MM.1S (cell line): ENCODE results near the gene NFATC4.

Source experiments
- CTCF ChIP-seq: fragments of 300-600 bp; sonication (generic); IDR thresholded peaks from 2 replicates; pipeline ENCODE4 v1.5.1; 2016; ENCODE audit warnings: antibody characterized with exemption, low read length, mixed read lengths
- EZH2 ChIP-seq: fragments of 300-600 bp; sonication (generic); optimal IDR thresholded peaks from 2 replicates; pipeline ENCODE3; 2017; ENCODE audit warnings: low read depth, mild to moderate bottlenecking, antibody characterized with exemption, low read length, mixed read lengths
- EZH2phosphoT487 ChIP-seq: fragments of 300-600 bp; sonication (generic); IDR thresholded peaks from 2 replicates; pipeline ENCODE4 v1.6.1; 2018; ENCODE audit warnings: antibody characterized with exemption, low read length

GRCh38 chr14:24337144-24337823 is 30.7 kb upstream of the NFATC4 start:
- TF ChIP-seq CTCF: no peak
- no peak for TF ChIP-seq EZH2phosphoT487
- TF ChIP-seq EZH2: no peak
